Activated CD8-positive, alpha-beta memory T cell treated with anti-CD3 and anti-CD28 coated beads, Interleukin-2, amount 50 U/mL, for 1 hour (primary cell): ENCODE measurements around the gene CDH23.

Experiments
- DNase-seq: peaks from one replicate; pipeline ENCODE4 v3.0.0-alpha.2; 2020; ENCODE audit errors: extremely low read depth

Gene CDH23

DNA sequence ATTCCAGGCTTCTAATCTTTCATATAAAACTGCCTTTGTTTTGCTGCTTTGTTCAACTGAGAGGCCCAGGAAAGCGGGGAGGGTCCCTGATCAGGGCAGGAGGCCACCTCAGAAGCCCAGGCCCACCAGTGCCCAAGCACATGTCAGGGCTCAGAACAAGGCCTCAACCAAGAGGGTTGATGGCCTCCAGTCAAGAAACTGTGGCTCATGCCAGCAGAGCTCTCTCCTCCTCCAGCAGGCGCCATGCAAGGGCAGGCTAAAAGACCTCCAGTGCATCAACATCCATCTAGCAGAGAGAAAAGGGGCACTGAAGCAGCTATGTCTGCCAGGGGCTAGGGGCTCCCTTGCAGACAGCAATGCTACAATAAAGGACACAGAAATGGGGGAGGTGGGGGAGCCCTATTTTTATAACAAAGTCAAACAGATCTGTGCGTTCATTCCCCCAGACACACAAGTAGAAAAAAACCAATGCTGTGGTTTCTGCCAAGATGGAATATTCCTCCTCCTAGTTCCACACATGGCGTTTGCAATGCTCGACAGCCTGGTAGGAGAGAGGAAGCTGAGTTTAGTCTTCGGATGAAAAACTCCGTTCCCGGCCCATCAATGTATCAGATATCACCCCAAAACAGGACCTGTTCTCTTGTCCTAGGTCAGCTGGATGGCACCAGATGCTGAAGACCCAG lies 420.4 kb downstream of the CDH23 start:
- DNase-seq = no peak

- no peak for DNase-seq
Measured at GRCh38 chr10:71817831-71818655, 421.3 kb downstream of the CDH23 start.

- DNase-seq = no peak
Measured at GRCh38 chr10:71818674-71819260, 422.0 kb downstream of the CDH23 start.

DNA sequence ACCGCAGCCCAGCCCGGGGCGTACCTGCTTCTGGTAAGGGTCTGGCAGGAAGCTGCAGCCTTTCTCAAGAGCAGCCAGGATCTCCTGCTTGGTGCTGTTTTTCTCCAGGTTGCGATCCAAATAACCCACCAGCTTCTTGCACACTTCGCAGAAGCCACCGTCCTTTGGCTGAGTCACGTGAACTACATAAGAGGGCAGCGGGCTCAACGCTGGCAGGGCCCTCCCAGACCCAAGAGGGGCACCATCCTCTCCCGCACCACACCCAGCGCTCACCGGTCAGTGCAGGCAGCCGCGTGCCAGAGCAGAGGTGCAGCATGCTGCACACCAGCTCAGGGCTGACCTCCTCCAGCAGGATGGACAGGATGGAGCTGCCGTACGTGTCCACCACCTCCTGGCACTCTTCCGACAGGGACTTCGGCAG lies 422.7 kb downstream of the CDH23 start:
- DNase-seq = no peak

DNA sequence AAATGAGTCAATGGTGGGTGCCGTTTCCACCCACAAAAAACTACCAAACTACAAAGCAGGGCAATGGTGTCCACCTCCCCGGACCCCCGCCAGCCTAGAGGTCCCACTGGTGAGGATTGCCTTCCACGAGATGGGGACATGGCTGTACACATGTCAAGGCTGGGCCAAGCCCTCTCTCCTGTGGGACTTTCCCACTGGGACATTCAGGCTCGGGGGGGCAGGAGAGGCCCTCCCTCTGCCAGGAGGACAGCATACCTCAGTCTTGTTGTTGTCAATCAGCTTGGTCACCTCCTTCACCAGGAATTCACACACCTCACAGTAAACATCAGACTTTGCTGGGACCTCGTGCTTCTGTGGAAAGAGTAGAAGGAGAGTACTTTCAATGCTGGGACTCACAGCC lies 423.3 kb downstream of the CDH23 start:
- DNase-seq = no peak

GRCh38 chr10:71820966-71821365 lies 424.2 kb downstream of the CDH23 start:
- no peak for DNase-seq

- DNase-seq = no peak
Measured at GRCh38 chr10:71821909-71822763, 425.4 kb downstream of the CDH23 start.

DNA sequence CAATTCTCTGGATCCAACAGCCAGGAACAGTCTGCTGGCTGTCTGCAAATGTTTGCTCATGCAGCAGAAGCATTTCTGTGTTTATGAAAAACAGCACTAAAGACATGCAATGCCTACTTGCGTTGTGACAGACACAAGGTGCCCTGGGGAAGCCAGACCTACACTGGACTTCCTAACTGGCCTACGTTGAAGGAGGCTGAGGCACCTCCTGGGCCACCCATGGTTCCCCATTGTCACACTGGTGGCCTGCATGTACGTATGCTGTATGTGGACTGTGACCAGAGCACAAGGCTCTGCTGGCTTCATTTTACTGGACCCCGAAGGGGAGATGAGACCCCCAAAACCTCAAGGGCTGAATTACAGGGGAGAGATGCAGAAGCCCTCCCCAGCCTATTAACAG lies 426.6 kb downstream of the CDH23 start:
- no peak for DNase-seq

DNA sequence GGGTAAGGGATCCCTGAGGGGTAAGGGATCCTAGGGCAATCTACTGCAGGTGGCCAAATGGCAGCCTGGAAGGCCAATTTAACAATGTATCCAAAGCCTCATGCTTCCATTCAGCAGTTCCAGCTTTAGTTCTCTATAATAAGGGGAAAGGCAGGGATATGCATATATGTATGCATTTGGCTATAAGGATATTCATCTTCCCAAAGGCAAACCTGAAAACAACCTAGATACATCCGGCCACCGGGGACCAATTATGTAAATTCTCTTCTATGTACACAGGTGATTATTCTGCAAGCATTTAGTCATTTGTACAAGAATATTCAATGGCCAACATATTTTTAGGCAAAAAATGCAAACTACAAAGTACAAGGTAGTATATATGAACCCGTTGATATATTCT lies 427.6 kb downstream of the CDH23 start:
- no peak for DNase-seq

GRCh38 chr10:71825217-71825616 lies 428.5 kb downstream of the CDH23 start:
- DNase-seq = no peak

GRCh38 chr10:71827852-71828251 lies 431.1 kb downstream of the CDH23 start:
- no peak for DNase-seq

DNA sequence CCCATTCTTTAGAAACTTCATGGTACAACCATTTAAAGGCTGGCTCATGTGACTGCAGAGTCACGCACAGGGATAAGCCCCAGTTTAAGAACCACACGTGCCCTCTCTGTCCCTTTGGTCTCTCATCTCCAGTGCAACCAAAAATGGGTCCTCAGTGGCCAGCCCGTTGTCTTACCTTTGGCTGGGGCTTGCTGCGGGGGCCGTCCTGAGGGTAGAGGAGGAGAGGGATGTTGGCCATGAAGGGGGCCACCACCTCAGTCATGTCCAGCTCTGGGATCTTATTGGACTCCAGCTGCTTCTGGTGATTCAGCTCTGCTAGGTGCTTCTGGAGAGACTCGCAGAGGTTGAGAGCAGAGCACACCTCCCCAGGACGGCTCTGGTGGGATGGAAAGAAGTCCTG lies 432.0 kb downstream of the CDH23 start:
- DNase-seq = no peak

DNA sequence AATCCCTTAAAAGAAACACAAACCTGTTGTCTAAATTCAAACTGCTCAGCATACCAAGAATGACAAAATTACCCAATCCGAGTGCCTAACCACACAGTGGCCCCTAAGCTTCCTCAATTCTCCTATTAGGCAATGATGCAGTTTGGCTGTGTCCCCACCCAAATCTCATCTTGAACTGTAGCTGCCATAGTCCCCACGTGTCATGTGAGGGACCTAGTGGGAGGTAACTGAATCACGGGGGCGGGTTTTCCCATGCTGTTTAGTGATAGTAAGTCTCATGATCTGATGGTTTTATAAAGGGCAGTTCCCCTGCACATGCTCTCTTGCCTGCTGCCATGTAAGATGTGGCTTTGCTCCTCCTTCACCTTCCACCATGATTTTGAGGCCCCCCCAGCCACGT lies 432.5 kb downstream of the CDH23 start:
- no peak for DNase-seq

DNA sequence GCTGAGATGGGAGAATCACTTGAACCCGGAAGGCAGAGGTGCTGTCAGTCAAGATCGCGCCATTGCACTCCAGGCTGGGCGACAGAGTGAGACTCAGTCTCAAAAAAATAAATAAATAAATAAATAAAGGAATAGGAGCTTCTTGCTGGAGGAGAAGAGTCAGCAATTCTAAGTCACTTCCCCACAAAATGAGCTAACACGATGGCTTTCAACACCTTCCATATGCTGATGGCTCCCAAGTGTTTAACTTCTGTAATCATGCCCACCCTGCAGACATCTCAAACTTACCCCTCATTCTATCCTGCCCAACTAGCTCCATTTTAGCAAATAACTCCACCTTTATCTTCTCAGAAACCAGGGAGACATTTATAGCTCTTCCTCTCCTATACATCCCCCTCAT lies 433.2 kb downstream of the CDH23 start:
- DNase-seq = no peak

GRCh38 chr10:71830726-71831125 lies 434.0 kb downstream of the CDH23 start:
- no peak for DNase-seq

DNA sequence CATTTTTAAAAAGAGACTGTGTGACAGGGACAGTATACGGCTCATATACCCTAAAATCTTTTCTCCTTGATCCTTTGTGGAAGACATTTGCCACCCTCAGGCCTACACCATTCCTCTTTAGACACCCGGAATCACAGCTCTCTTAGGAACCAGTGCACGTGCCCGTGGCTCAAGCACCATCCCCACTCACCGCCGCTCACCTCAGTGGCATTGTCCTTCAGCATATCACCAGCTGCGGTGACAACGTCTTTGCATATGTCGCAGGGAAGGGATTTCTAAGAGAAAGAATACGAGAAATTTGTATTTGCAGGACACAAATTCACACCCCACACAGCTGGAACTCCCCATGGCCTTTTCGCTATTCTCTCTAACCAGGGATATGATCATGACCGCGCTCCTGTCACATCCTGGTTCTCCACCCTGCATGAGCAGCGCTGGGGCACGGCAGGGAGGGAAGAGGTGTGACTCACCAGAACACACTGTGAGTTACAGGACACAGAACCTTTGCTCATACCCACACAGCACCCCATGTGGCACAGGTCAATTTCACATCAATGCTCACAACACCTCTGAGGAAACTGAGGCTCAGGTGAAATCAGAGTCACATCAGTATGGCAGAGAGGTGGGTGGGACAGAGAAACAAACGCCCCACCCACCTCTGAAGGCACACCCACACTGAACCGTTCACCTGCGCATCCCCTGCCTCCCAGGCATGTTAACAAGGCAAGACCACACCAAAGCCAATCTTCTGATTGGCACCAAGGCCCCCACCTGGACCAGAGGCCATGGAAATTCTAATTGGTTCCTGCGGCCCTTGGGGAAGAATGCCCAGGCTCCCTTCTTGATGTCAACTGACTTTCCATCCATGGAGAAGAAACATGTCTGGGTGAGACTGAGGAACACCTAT lies 435.2 kb downstream of the CDH23 start:
- DNase-seq = no peak

DNA sequence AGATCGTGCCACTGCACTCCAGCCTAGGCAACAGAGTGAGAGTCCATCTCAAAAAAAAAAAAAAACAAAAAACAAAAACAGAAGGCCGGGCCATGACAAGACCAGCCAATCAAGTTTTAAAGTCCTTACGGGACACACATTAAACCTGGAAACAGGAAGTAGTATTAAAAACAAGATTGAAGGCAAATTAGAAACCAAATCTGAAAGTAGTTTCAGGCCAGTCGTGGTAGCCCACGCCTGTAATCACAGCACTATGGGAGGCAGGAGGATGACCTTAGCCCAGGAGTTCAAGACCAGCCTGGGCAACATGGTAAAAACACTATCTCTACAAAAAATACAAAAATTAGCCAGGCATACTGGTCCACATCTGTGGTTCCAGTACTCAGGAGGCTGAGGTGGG lies 436.2 kb downstream of the CDH23 start:
- no peak for DNase-seq

- DNase-seq = no peak
Measured at GRCh38 chr10:71833451-71834342, 437.0 kb downstream of the CDH23 start.

DNA sequence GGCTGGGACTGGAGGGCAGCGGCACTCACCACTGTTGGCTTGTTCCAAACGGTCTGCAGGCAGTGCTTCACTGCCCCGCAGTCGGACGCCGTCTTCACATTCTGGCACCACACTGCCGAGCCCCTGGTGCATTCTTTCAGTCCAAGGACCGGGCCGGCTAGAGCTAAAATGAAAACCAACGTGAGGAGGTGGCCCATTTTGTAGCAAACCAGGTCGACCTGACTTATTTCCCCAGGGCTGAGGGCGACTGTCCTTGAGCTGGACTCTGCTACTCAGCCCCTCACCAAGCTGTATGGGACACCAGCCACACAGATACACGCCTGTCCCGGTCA lies 437.6 kb downstream of the CDH23 start:
- no peak for DNase-seq
